GM23338 (cell line): ENCODE data around the gene BMP10. TPM values are rescaled to one million over a fixed set of nuclear protein-coding genes. Genes with fewer than 3 reads are reported as not detected.

Experiments
- ATAC-seq: fragments of 200-7000 bp; cut with Tn5 transposase; 3 replicates; pipeline ENCODE4 v1.9.1; 2020
- DNase-seq: peaks from one replicate; pipeline ENCODE4 v3.0.0-alpha.2; 2015; ENCODE audit warnings: low spot score
- H2AFZ ChIP-seq: fragments of 200-600 bp; sonication (generic); 2 replicates; pipeline ENCODE4 v1.8.0; 2016; ENCODE audit warnings: antibody characterized with exemption, mild to moderate bottlenecking, moderate library complexity
- H3F3A ChIP-seq: fragments of 200-600 bp; sonication (generic); replicated peaks from 2 replicates; pipeline ENCODE4 v1.8.0; 2017; ENCODE audit warnings: antibody characterized with exemption, mixed run types, low read depth
- H3K27ac ChIP-seq: fragments of 200-600 bp; sonication (generic); 2 replicates; pipeline ENCODE4 v1.6.1; 2016; ENCODE audit warnings: low read depth
- H3K27me3 ChIP-seq: fragments of 200-600 bp; sonication (generic); 2 replicates; pipeline ENCODE4 v1.8.0; 2016; ENCODE audit warnings: mild to moderate bottlenecking, mixed run types, moderate library complexity; ENCODE audit not compliant: insufficient read depth
- H3K36me3 ChIP-seq: fragments of 200-600 bp; sonication (generic); 2 replicates; pipeline ENCODE4 v1.8.0; 2016; ENCODE audit warnings: mild to moderate bottlenecking; ENCODE audit not compliant: insufficient read depth
- H3K4me1 ChIP-seq: fragments of 200-600 bp; sonication (generic); 2 replicates; pipeline ENCODE4 v1.8.0; 2016; ENCODE audit warnings: mild to moderate bottlenecking, moderate library complexity; ENCODE audit not compliant: insufficient read depth
- H3K4me2 ChIP-seq: fragments of 200-600 bp; sonication (generic); 2 replicates; pipeline ENCODE4 v1.7.1; 2017; ENCODE audit warnings: mixed run types
- H3K4me3 ChIP-seq: fragments of 200-600 bp; sonication (generic); 2 replicates; pipeline ENCODE4 v1.6.1; 2016; ENCODE audit warnings: mixed run types
- H3K79me2 ChIP-seq: fragments of 200-600 bp; sonication (generic); replicated peaks from 2 replicates; pipeline ENCODE4 v1.8.0; 2017; ENCODE audit warnings: mild to moderate bottlenecking; ENCODE audit not compliant: insufficient read depth
- H3K9me2 ChIP-seq: fragments of 200-600 bp; sonication (generic); 2 replicates; pipeline ENCODE4 v1.8.0; 2017; ENCODE audit not compliant: insufficient read depth
- H4K20me1 ChIP-seq: fragments of 200-600 bp; sonication (generic); replicated peaks from 2 replicates; pipeline ENCODE4 v1.8.0; 2017; ENCODE audit warnings: mild to moderate bottlenecking; ENCODE audit not compliant: insufficient read depth
- H3K27ac Mint-ChIP-seq: 2 replicates; pipeline ENCODE4 v1.8.0; 2020; ENCODE audit warnings: inconsistent platforms, mild to moderate bottlenecking, moderate library complexity, mixed read lengths
- H3K27me3 Mint-ChIP-seq: 3 replicates; pipeline ENCODE4 v1.8.0; 2022; ENCODE audit warnings: low read depth, mild to moderate bottlenecking, moderate library complexity, mixed read lengths, inconsistent platforms; ENCODE audit not compliant: insufficient read depth, poor library complexity
- H3K36me3 Mint-ChIP-seq: 3 replicates; pipeline ENCODE4 v1.8.0; 2021; ENCODE audit warnings: low read depth, mild to moderate bottlenecking, inconsistent platforms, moderate library complexity, mixed read lengths
- H3K4me1 Mint-ChIP-seq: 3 replicates; pipeline ENCODE4 v1.8.0; 2020; ENCODE audit warnings: mild to moderate bottlenecking, inconsistent platforms, mixed read lengths
- H3K4me3 Mint-ChIP-seq: 3 replicates; pipeline ENCODE4 v1.8.0; 2021; ENCODE audit warnings: moderate library complexity, mild to moderate bottlenecking, inconsistent platforms, mixed read lengths
- H3K9me3 Mint-ChIP-seq: 3 replicates; pipeline ENCODE4 v1.8.0; 2020; ENCODE audit warnings: moderate library complexity, mild to moderate bottlenecking, inconsistent platforms, mixed read lengths
- CREB1 ChIP-seq: fragments of 250-450 bp; sonication (Bioruptor Pico); IDR thresholded peaks from 2 replicates; pipeline ENCODE4 v1.5.0; 2020; ENCODE audit warnings: low read depth, mild to moderate bottlenecking, moderate library complexity
- CTCF ChIP-seq, 2 experiments: fragments of 200-600 bp in 1 of 2; sonication (generic) in 1 of 2; conservative IDR thresholded peaks; 2 replicates each; pipeline versions ENCODE4 v1.5.1 to v1.6.1; 2016 to 2017; ENCODE audit warnings: antibody characterized with exemption in 2 of 2, low read depth in 2 of 2, mild to moderate bottlenecking in 2 of 2, moderate library complexity in 1 of 2
- JUNB ChIP-seq: IDR thresholded peaks from one replicate; pipeline ENCODE4 v1.6.1; 2016; ENCODE audit warnings: antibody characterized with exemption; ENCODE audit not compliant: unreplicated experiment
- NANOG ChIP-seq: IDR thresholded peaks from 2 replicates; pipeline ENCODE4 v1.6.1; 2016; ENCODE audit warnings: antibody characterized with exemption, borderline replicate concordance
- POLR2AphosphoS5 ChIP-seq: IDR thresholded peaks from 2 replicates; pipeline ENCODE4 v1.6.1; 2016; ENCODE audit warnings: antibody characterized with exemption, low read depth
- REST ChIP-seq: IDR thresholded peaks from one replicate; pipeline ENCODE4 v1.6.1; 2018; ENCODE audit warnings: antibody characterized with exemption; ENCODE audit not compliant: unreplicated experiment
- STAT1 ChIP-seq: IDR thresholded peaks from one replicate; pipeline ENCODE4 v1.6.1; 2016; ENCODE audit warnings: antibody characterized with exemption; ENCODE audit not compliant: unreplicated experiment
- ZNF114 ChIP-seq: fragments of 250-450 bp; sonication (Bioruptor Pico); IDR thresholded peaks from 2 replicates; pipeline ENCODE4 v1.5.0; 2020; ENCODE audit warnings: mild to moderate bottlenecking, moderate library complexity
- ZNF331 ChIP-seq: fragments of 250-450 bp; sonication (Bioruptor Pico); IDR thresholded peaks from 2 replicates; pipeline ENCODE4 v1.5.0; 2020; ENCODE audit warnings: low read depth, mild to moderate bottlenecking, moderate library complexity
- polyA plus RNA-seq: library from polyadenylated mRNA; unstranded; fragments of >200 nt; fragmentation: Nextera tagmentation; extraction: Ambion mirVana; gene quantifications from 2 replicates; pipeline ENCODE4 v1.2.1, GENCODE V29; 2016
- total RNA-seq: library from RNA; depleted of rRNA; stranded (reverse); fragments of >200 nt; shearing (Covaris generic); gene quantifications from 2 replicates; pipeline ENCODE4 v1.2.3, GENCODE V29; 2014

The BMP10 gene
- total and polyA plus RNA-seq, 2 experiments from 2014 or later, result not detected

GRCh38 chr2:68861330-68861729 lies 9.9 kb downstream of the BMP10 start:
- H3K4me3 Mint-ChIP-seq, result no peak overlapping the region
- H3K9me3 Mint-ChIP-seq, result no peaks in the 10 kb centered on the region
- H3K9me2 ChIP-seq, result peaks cover 22% of the 10 kb centered on the region; the same call in 1 of the 2 replicates
- H2AFZ ChIP-seq, result no peak overlapping the region
- H3K27me3 Mint-ChIP-seq, result peaks cover 1% of the 10 kb centered on the region
- no peaks in the 10 kb centered on the region for H3K27me3 ChIP-seq
- no peak for ATAC-seq
- DNase-seq, result no peak
- H3K27ac ChIP-seq, result no peak overlapping the region
- no peaks in the 10 kb centered on the region for H3K36me3 Mint-ChIP-seq
- H3K36me3 ChIP-seq, result no peaks in the 10 kb centered on the region
- H3K79me2 ChIP-seq, result no peaks in the 10 kb centered on the region
- no peak overlapping the region for H3K4me3 ChIP-seq
- H3K4me1 Mint-ChIP-seq, result peaks cover 19% of the 10 kb centered on the region
- peaks cover 23% of the 10 kb centered on the region for H3K4me1 ChIP-seq
- no peak overlapping the region for H3K4me2 ChIP-seq
- no peaks in the 10 kb centered on the region for H4K20me1 ChIP-seq
- H3F3A ChIP-seq, result no peaks in the 10 kb centered on the region
- no peak overlapping the region for H3K27ac Mint-ChIP-seq
- TF ChIP-seq REST (no peak), ZNF114 (CRISPR knock-in tag) (no peak), STAT1 (no peak)

DNA sequence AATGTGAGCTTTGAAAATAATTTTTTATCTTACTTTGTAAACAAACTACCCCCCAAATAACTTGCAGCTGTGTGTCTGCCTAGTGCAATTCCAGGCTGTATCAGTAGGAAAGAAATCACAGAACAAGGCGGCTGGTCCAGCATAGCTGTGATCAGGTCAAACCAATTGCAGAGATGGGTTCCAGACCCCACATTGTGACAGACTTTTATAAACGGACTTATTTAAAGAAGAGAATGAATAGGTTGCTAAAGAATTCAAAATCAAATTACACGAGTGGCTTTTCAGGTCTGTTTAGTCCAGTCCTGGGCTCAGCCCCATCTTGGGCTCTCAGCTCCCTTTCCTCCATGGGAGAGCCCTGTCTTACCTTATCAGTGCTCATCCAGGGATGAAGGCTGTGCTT lies 11.1 kb downstream of the BMP10 start:
- H3K9me2 ChIP-seq, result peaks cover 15% of the 10 kb centered on the region; the same call in 1 of the 2 replicates
- Mint-ChIP-seq H3K9me3 (no peaks in the 10 kb centered on the region), H3K36me3 (no peaks in the 10 kb centered on the region), H3K4me3 (no peak overlapping the region), H3K27ac (no peak overlapping the region), H3K4me1 (peaks cover 19% of the 10 kb centered on the region), H3K27me3 (peaks cover 1% of the 10 kb centered on the region)
- DNase-seq, result no peak
- H3K4me3 ChIP-seq, result no peak overlapping the region
- no peak overlapping the region for H3K4me2 ChIP-seq
- ATAC-seq, result no peak; the same call in 2 of the 3 replicates
- no peaks in the 10 kb centered on the region for H3K27me3 ChIP-seq
- H3K4me1 ChIP-seq, result peaks cover 23% of the 10 kb centered on the region
- no peaks in the 10 kb centered on the region for H3K36me3 ChIP-seq
- no peak overlapping the region for H3K27ac ChIP-seq
- H3K79me2 ChIP-seq, result no peaks in the 10 kb centered on the region
- TF ChIP-seq JUNB (no peak), POLR2AphosphoS5 (no peak), ZNF114 (CRISPR knock-in tag) (no peak), ZNF331 (CRISPR knock-in tag) (no peak), CREB1 (CRISPR knock-in tag) (no peak), NANOG (no peak), REST (no peak), CTCF (conservative IDR thresholded peaks at IDR 0.05; ENCODE audit: low read depth in 2 of 2) (no peak), STAT1 (no peak)
- H3F3A ChIP-seq, result no peaks in the 10 kb centered on the region
- H2AFZ ChIP-seq, result no peak overlapping the region
- H4K20me1 ChIP-seq, result no peaks in the 10 kb centered on the region
